ENCODE data around the gene SLC30A10.
"Not testable (repeated sequence)": the region's sequence is repeated elsewhere in the genome, so short reads cannot be mapped to it uniquely, and the experiment has no call there.

Gene SLC30A10

DNA sequence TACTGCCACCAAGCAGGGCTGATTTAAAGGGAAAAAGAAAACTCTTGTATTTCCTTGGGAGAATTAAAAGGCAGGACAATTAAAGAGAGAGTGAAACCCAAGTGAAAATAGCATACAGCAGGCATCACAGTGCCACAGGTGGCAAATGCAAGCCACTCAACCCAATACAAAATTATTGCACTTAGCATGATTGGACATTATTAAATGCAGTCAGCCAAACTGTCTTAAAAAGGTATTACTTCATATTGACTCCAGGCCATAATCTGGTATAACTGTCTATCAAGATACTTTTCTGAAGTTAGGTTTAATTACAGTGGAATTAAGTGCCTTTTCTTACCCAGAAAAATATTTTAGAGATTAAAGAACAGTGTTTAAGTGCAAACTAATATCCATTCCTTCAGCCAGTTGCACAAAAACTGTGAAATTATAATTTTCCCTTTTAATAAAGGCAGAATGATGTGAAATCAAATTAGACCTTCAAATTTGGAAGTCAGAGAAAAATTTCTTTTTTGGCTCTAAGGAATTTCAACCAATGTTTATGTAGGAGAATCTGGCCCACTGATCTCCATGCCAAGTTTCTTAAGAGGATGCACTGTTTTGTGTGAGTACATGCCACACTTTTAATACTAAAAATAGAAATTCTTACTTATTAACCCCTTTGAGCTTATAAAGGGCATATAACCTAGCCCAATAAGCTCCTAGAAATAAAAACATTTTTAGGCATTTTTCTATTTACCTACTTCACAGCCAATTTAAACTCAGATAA lies 15.2 kb downstream of the SLC30A10 start:
- Histone ChIP-seq H3K9me3 (ENCODE audit: control extremely low read depth in 1 of 5, control insufficient read depth in 4 of 5, insufficient read depth in 2 of 5, low read depth in 1 of 5, low read length in 4 of 5) (no peaks in the 10 kb centered on the region), H3K27me3 (replicated peaks in 2 of 5; ENCODE audit: control insufficient read depth in 4 of 5, insufficient read depth in 5 of 5, low read length in 4 of 5) (no peaks in the 10 kb centered on the region), H3K4me1 (ENCODE audit: control extremely low read depth in 1 of 4, control insufficient read depth in 4 of 4, insufficient read depth in 4 of 4, low read length in 3 of 4) (peaks cover 0 to 7% (median 0%) of the 10 kb centered on the region in 4 experiments), H3K36me3 (ENCODE audit: control insufficient read depth in 4 of 4, insufficient read depth in 4 of 4, low read length in 3 of 4) (no peaks in the 10 kb centered on the region), H3K4me3 (ENCODE audit: control insufficient read depth in 1 of 7, extremely low read depth in 1 of 7, insufficient read depth in 4 of 7, low read depth in 2 of 7, low read length in 6 of 7) (no peak overlapping the region), H3K27ac (ENCODE audit: insufficient read depth in 1 of 2, low read depth in 1 of 2, low read length in 2 of 2, poor library complexity in 1 of 2, severe bottlenecking in 2 of 2) (no peak overlapping the region)
- ChIA-PET POLR2A (no interaction called here), CTCF (interaction anchor here (1.2 kb wide), 1 partner anchor 33 kb away, joined by 3 read pairs; no protein-coding TSS in a partner anchor)
- DNase-seq: no peak

DNA sequence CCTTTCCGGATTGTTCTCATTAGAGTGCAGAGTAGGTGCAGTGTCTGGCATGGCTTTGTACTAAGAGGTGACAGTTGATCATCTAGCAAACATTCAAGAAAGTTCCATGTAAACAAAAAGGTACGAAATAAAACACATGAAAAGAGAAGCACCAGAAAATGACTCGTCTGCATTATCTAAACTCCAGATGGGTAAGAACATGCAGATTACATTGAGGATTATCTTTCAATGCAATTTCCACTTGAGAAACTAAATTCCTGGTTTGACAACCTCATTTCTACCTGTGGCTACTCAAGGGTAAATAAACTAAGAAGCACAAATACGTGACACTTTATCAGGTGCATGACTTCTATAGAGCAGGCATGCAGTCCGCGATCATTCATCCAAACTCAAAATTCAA lies 17.6 kb downstream of the SLC30A10 start:
- CTCF ChIA-PET: no interaction called here
- Histone ChIP-seq H3K27ac (ENCODE audit: insufficient read depth in 1 of 2, low read depth in 1 of 2, low read length in 2 of 2, poor library complexity in 1 of 2, severe bottlenecking in 2 of 2) (no peak overlapping the region), H3K9me3 (ENCODE audit: control extremely low read depth in 1 of 5, control insufficient read depth in 4 of 5, insufficient read depth in 2 of 5, low read depth in 1 of 5, low read length in 4 of 5) (no peaks in the 10 kb centered on the region), H3K27me3 (replicated peaks in 2 of 5; ENCODE audit: control insufficient read depth in 4 of 5, insufficient read depth in 5 of 5, low read length in 4 of 5) (no peaks in the 10 kb centered on the region), H3K4me1 (ENCODE audit: control extremely low read depth in 1 of 4, control insufficient read depth in 4 of 4, insufficient read depth in 4 of 4, low read length in 3 of 4) (peaks cover 0 to 21% (median 14%) of the 10 kb centered on the region in 4 experiments), H3K36me3 (ENCODE audit: control insufficient read depth in 4 of 4, insufficient read depth in 4 of 4, low read length in 3 of 4) (no peaks in the 10 kb centered on the region), H3K4me3 (ENCODE audit: control insufficient read depth in 1 of 7, extremely low read depth in 1 of 7, insufficient read depth in 4 of 7, low read depth in 2 of 7, low read length in 6 of 7) (no peak overlapping the region)
- no peak for DNase-seq
- 100% methylated on average over 2 of the region's 6 CpGs for WGBS (ENCODE audit: insufficient coverage)
- POLR2A ChIA-PET: no interaction called here

DNA sequence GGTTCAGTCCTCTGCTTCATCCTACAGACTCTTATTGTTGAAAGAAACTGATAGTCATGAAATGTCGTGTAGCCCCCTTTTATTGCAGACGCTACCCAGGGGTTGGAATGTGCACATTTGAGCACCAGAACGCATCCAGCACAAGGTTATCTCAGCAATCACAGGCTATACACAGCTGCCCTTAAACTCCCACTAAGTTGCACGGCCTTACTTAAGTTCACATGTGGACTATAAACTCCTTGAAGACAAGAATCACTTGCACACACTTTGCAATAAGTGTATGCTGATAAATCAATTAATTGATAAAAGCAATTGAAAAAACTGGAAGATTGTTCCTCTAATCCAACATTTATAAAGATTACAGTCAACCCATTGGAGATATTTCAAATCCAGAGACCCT lies 18.9 kb downstream of the SLC30A10 start:
- Histone ChIP-seq H3K9me3 (ENCODE audit: control extremely low read depth in 1 of 5, control insufficient read depth in 4 of 5, insufficient read depth in 2 of 5, low read depth in 1 of 5, low read length in 4 of 5) (no peaks in the 10 kb centered on the region), H3K4me1 (ENCODE audit: control extremely low read depth in 1 of 4, control insufficient read depth in 4 of 4, insufficient read depth in 4 of 4, low read length in 3 of 4) (peaks cover 0 to 21% (median 14%) of the 10 kb centered on the region in 4 experiments), H3K4me3 (ENCODE audit: control insufficient read depth in 1 of 7, extremely low read depth in 1 of 7, insufficient read depth in 4 of 7, low read depth in 2 of 7, low read length in 6 of 7) (no peak overlapping the region), H3K27me3 (replicated peaks in 2 of 5; ENCODE audit: control insufficient read depth in 4 of 5, insufficient read depth in 5 of 5, low read length in 4 of 5) (no peaks in the 10 kb centered on the region), H3K36me3 (ENCODE audit: control insufficient read depth in 4 of 4, insufficient read depth in 4 of 4, low read length in 3 of 4) (no peaks in the 10 kb centered on the region), H3K27ac (ENCODE audit: insufficient read depth in 1 of 2, low read depth in 1 of 2, low read length in 2 of 2, poor library complexity in 1 of 2, severe bottlenecking in 2 of 2) (no peak overlapping the region)
- WGBS (ENCODE audit: insufficient coverage): 97% methylated on average over 3 of the region's 4 CpGs
- POLR2A ChIA-PET: no interaction called here
- CTCF ChIA-PET: no interaction called here
- DNase-seq: no peak

DNA sequence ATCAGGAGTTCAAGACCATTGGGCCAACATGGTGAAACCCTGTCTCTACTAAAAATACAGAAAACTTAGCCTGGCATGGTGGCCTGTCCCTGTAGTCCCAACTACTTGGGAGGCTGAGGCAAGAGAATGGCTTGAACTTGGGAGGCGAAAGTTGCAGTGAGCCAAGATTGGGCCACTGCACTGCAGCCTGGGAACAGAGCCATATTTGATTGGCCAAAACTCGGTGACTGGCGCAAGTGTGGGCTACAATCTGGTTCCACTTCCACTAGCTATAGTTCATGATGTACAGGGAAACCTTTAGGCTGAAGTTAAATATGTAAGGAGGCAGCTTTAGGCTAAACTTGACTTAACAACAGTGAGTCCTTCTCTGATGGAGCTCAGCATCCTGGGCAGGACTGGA lies 20.2 kb downstream of the SLC30A10 start:
- WGBS (ENCODE audit: insufficient coverage): 94% methylated on average over 3 of the region's 3 CpGs
- Histone ChIP-seq H3K4me1 (ENCODE audit: control extremely low read depth in 1 of 4, control insufficient read depth in 4 of 4, insufficient read depth in 4 of 4, low read length in 3 of 4) (peaks cover 0 to 21% (median 14%) of the 10 kb centered on the region in 4 experiments), H3K27me3 (replicated peaks in 2 of 5; ENCODE audit: control insufficient read depth in 4 of 5, insufficient read depth in 5 of 5, low read length in 4 of 5) (no peaks in the 10 kb centered on the region), H3K4me3 (ENCODE audit: control insufficient read depth in 1 of 7, extremely low read depth in 1 of 7, insufficient read depth in 4 of 7, low read depth in 2 of 7, low read length in 6 of 7) (no peak overlapping the region), H3K27ac (ENCODE audit: insufficient read depth in 1 of 2, low read depth in 1 of 2, low read length in 2 of 2, poor library complexity in 1 of 2, severe bottlenecking in 2 of 2) (peak overlapping the region in 1 of 2 experiments; percentile 52), H3K36me3 (ENCODE audit: control insufficient read depth in 4 of 4, insufficient read depth in 4 of 4, low read length in 3 of 4) (no peaks in the 10 kb centered on the region), H3K9me3 (ENCODE audit: control extremely low read depth in 1 of 5, control insufficient read depth in 4 of 5, insufficient read depth in 2 of 5, low read depth in 1 of 5, low read length in 4 of 5) (no peaks in the 10 kb centered on the region)
- DNase-seq: no peak
- CTCF ChIA-PET: interaction anchor here (1.1 kb wide), 1 partner anchor 18 kb away, joined by 3 read pairs; no protein-coding TSS in a partner anchor
- POLR2A ChIA-PET: no interaction called here

DNA sequence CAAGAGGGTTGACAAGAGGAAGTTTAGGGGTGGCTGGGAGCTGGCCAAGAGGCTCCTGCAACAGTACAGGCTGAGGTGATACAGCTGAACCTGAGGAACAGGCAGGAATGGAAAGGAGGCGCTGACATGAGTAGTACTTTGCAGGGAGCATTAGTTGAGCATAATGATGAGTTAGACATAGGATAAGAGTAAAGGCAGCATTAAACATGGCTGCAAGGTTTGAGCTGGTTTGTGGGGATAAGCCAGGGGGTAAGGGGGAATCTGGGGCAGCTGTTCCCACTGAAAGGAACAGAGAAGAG lies 20.6 kb downstream of the SLC30A10 start:
- no peak for DNase-seq
- Histone ChIP-seq H3K9me3 (ENCODE audit: control extremely low read depth in 1 of 5, control insufficient read depth in 4 of 5, insufficient read depth in 2 of 5, low read depth in 1 of 5, low read length in 4 of 5) (no peaks in the 10 kb centered on the region), H3K4me1 (ENCODE audit: control extremely low read depth in 1 of 4, control insufficient read depth in 4 of 4, insufficient read depth in 4 of 4, low read length in 3 of 4) (peaks cover 0 to 21% (median 14%) of the 10 kb centered on the region in 4 experiments), H3K36me3 (ENCODE audit: control insufficient read depth in 4 of 4, insufficient read depth in 4 of 4, low read length in 3 of 4) (no peaks in the 10 kb centered on the region), H3K4me3 (ENCODE audit: control insufficient read depth in 1 of 7, extremely low read depth in 1 of 7, insufficient read depth in 4 of 7, low read depth in 2 of 7, low read length in 6 of 7) (peak overlapping the region in 3 of 7 experiments; percentile 13 to 39 (median 33)), H3K27ac (ENCODE audit: insufficient read depth in 1 of 2, low read depth in 1 of 2, low read length in 2 of 2, poor library complexity in 1 of 2, severe bottlenecking in 2 of 2) (peak overlapping the region in 1 of 2 experiments; percentile 52), H3K27me3 (replicated peaks in 2 of 5; ENCODE audit: control insufficient read depth in 4 of 5, insufficient read depth in 5 of 5, low read length in 4 of 5) (no peaks in the 10 kb centered on the region)
- ChIA-PET POLR2A (no interaction called here), CTCF (interaction anchor here (1.1 kb wide), 1 partner anchor 19 kb away, joined by 3 read pairs; no protein-coding TSS in a partner anchor)
- 0% methylated on average over 1 of the region's 1 CpG for WGBS (ENCODE audit: insufficient coverage)

DNA sequence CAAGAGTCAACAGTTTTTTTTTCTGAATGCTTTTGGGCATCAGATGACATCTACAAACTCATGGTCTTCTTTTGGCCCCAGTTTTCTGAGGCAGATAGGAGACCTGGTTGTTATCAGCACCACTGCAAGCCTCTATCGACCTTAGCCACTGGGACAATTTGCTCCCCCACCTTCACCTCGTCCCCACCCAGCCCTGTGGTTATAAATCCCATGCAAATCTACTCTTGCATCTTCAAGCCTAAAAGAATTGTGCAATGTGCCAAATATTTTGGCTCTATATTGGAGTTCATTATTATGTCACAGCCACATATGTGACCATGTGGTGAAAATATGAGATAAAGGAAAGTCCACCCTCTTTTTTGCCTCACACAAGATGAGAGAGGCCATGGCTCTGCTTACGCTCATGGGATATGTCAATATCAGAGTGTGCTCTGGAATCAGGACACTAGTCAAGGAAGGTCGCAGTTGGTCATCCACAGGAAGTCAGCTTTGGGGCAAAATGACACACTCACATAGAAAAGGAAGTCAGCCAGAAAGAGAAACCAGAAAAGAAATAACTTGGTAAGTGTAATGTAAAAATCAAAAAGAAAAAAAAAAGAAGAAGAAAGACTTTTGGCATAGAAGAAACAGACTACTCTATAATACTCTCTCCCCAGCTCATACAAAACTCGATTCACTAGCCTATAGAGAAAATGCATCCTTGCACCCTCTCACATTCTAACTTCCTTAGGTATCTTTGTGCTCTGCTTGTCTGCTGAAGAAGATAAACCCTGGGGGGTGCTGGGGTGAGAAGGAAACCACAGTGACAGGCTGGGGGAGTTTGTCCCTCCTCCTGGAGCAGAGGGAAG lies 21.2 kb downstream of the SLC30A10 start:
- Histone ChIP-seq H3K9me3 (ENCODE audit: control extremely low read depth in 1 of 5, control insufficient read depth in 4 of 5, insufficient read depth in 2 of 5, low read depth in 1 of 5, low read length in 4 of 5) (no peaks in the 10 kb centered on the region), H3K27me3 (replicated peaks in 2 of 5; ENCODE audit: control insufficient read depth in 4 of 5, insufficient read depth in 5 of 5, low read length in 4 of 5) (no peaks in the 10 kb centered on the region), H3K36me3 (ENCODE audit: control insufficient read depth in 4 of 4, insufficient read depth in 4 of 4, low read length in 3 of 4) (no peaks in the 10 kb centered on the region), H3K4me1 (ENCODE audit: control extremely low read depth in 1 of 4, control insufficient read depth in 4 of 4, insufficient read depth in 4 of 4, low read length in 3 of 4) (peaks cover 0 to 21% (median 14%) of the 10 kb centered on the region in 4 experiments), H3K4me3 (ENCODE audit: control insufficient read depth in 1 of 7, extremely low read depth in 1 of 7, insufficient read depth in 4 of 7, low read depth in 2 of 7, low read length in 6 of 7) (peak overlapping the region in 4 of 7 experiments; percentile 10 to 39 (median 23)), H3K27ac (ENCODE audit: insufficient read depth in 1 of 2, low read depth in 1 of 2, low read length in 2 of 2, poor library complexity in 1 of 2, severe bottlenecking in 2 of 2) (peak overlapping the region in 1 of 2 experiments; percentile 52)
- CTCF ChIA-PET: interaction anchor here (1.1 kb wide), 1 partner anchor 19 kb away, joined by 3 read pairs; no protein-coding TSS in a partner anchor
- DNase-seq: peak; percentile 64 to 87 (median 82)
- WGBS (ENCODE audit: insufficient coverage): 38% methylated on average over 2 of the region's 5 CpGs
- POLR2A ChIA-PET: no interaction called here

DNA sequence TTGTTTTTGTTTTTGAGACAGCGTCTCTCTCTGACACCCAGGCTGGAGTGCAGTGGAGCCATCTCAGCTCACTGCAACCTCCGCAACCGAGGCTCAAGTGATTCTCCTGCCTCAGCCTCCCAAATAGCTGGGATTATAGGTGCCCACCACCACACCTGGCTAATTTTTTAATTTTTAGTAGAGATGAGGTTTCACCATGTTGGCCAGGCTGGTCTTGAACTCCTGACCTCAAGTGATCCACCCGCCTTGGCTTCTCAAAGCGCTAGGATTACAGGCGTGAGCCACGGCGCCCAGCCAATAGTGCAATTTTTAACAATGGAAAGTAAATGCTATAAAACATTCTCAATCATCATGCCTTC lies 21.8 kb downstream of the SLC30A10 start:
- H3K4me3 ChIP-seq (ENCODE audit: control insufficient read depth in 1 of 7, extremely low read depth in 1 of 7, insufficient read depth in 4 of 7, low read depth in 2 of 7, low read length in 6 of 7); H3K9me3 ChIP-seq (ENCODE audit: control extremely low read depth in 1 of 5, control insufficient read depth in 4 of 5, insufficient read depth in 2 of 5, low read depth in 1 of 5, low read length in 4 of 5); H3K36me3 ChIP-seq (ENCODE audit: control insufficient read depth in 4 of 4, insufficient read depth in 4 of 4, low read length in 3 of 4); DNase-seq; H3K27me3 ChIP-seq (replicated peaks in 2 of 5; ENCODE audit: control insufficient read depth in 4 of 5, insufficient read depth in 5 of 5, low read length in 4 of 5); CTCF ChIA-PET; POLR2A ChIA-PET: not testable (repeated sequence)
- Histone ChIP-seq H3K27ac (ENCODE audit: insufficient read depth in 1 of 2, low read depth in 1 of 2, low read length in 2 of 2, poor library complexity in 1 of 2, severe bottlenecking in 2 of 2) (peak overlapping the region in 1 of 2 experiments; percentile 55), H3K4me1 (ENCODE audit: control extremely low read depth in 1 of 4, control insufficient read depth in 4 of 4, insufficient read depth in 4 of 4, low read length in 3 of 4) (peaks cover 0 to 21% (median 14%) of the 10 kb centered on the region in 4 experiments)
- 100% methylated on average over 4 of the region's 8 CpGs for WGBS (ENCODE audit: insufficient coverage)

All from common myeloid progenitor, CD34-positive (primary cell).